Skeletal muscle tissue (tissue), 4 donors: ENCODE data around the gene PCP4. TPM values are rescaled to one million over a fixed set of nuclear protein-coding genes. Genes with fewer than 3 reads are reported as not detected.

ENCODE experiments used
- H3K27ac ChIP-seq: one replicate; pipeline ENCODE4 v1.7.0; 2013; ENCODE audit warnings: mild to moderate bottlenecking, low read depth, low read length, inconsistent platforms
- H3K27me3 ChIP-seq, 3 donors: one replicate each; pipeline ENCODE4 v1.7.0; 2013; ENCODE audit warnings: low read length in 3 of 3; ENCODE audit not compliant: control insufficient read depth in 3 of 3, insufficient read depth in 3 of 3
- H3K36me3 ChIP-seq, 3 donors: one replicate each; pipeline ENCODE4 v1.7.0; 2013; ENCODE audit warnings: low read length in 3 of 3; ENCODE audit not compliant: control insufficient read depth in 3 of 3, insufficient read depth in 3 of 3
- H3K4me1 ChIP-seq, 3 donors: one replicate each; pipeline ENCODE4 v1.7.0; 2013; ENCODE audit warnings: low read length in 3 of 3, mild to moderate bottlenecking in 3 of 3; ENCODE audit not compliant: control insufficient read depth in 3 of 3, insufficient read depth in 3 of 3
- H3K4me3 ChIP-seq, 3 donors: one replicate each; pipeline ENCODE4 v1.7.0; 2013; ENCODE audit warnings: low read length in 3 of 3
- H3K9ac ChIP-seq, 3 donors: one replicate each; pipeline ENCODE4 v1.7.0; 2013; ENCODE audit warnings: low read length in 3 of 3, mild to moderate bottlenecking in 3 of 3, moderate library complexity in 2 of 3, low read depth in 1 of 3
- H3K9me3 ChIP-seq, 3 donors: one replicate each; pipeline ENCODE4 v1.7.0; 2013; ENCODE audit warnings: low read length in 3 of 3; ENCODE audit not compliant: control insufficient read depth in 3 of 3
- total RNA-seq: library from RNA; depleted of rRNA; stranded (reverse); fragments of >200 nt; gene quantifications from one replicate; pipeline ENCODE4 v1.2.3, GENCODE V29; 2014
- donor health status: Osteomylitis.

Gene PCP4
- total RNA-seq, 1 donor from 2014 or later = not detected

- no peak overlapping the region for H3K4me3 ChIP-seq
- H3K27ac ChIP-seq = no peak overlapping the region
- no peaks in the 10 kb centered on the region for H3K4me1 ChIP-seq
- peaks cover 0 to 4% (median 0%) of the 10 kb centered on the region in 3 donors for H3K27me3 ChIP-seq
- H3K9me3 ChIP-seq = no peaks in the 10 kb centered on the region
- no peaks in the 10 kb centered on the region for H3K36me3 ChIP-seq
- no peak overlapping the region for H3K9ac ChIP-seq
Observed at GRCh38 chr21:39845571-39846130, 21.6 kb upstream of the PCP4 start.

- no peak overlapping the region for H3K27ac ChIP-seq
- H3K9ac ChIP-seq = no peak overlapping the region
- no peaks in the 10 kb centered on the region for H3K9me3 ChIP-seq
- H3K36me3 ChIP-seq = no peaks in the 10 kb centered on the region
- H3K27me3 ChIP-seq = peaks cover 0 to 5% (median 0%) of the 10 kb centered on the region in 3 donors
- H3K4me3 ChIP-seq = no peak overlapping the region
- H3K4me1 ChIP-seq = peaks cover 0 to 3% (median 0%) of the 10 kb centered on the region in 3 donors
Observed at GRCh38 chr21:39847877-39848276, 19.4 kb upstream of the PCP4 start.

- no peak overlapping the region for H3K27ac ChIP-seq
- peaks cover 0 to 3% (median 0%) of the 10 kb centered on the region in 3 donors for H3K4me1 ChIP-seq
- no peaks in the 10 kb centered on the region for H3K36me3 ChIP-seq
- H3K9me3 ChIP-seq = no peaks in the 10 kb centered on the region
- peaks cover 0 to 2% (median 0%) of the 10 kb centered on the region in 3 donors for H3K27me3 ChIP-seq
- H3K9ac ChIP-seq = no peak overlapping the region
- H3K4me3 ChIP-seq = no peak overlapping the region
Observed at GRCh38 chr21:39849014-39849655, 18.1 kb upstream of the PCP4 start.

GRCh38 chr21:39850333-39850732 lies 16.9 kb upstream of the PCP4 start:
- Histone ChIP-seq H3K9ac (no peak overlapping the region), H3K4me3 (no peak overlapping the region), H3K27ac (no peak overlapping the region), H3K27me3 (peaks cover 0 to 2% (median 0%) of the 10 kb centered on the region in 3 donors), H3K36me3 (no peaks in the 10 kb centered on the region), H3K4me1 (peaks cover 0 to 3% (median 0%) of the 10 kb centered on the region in 3 donors), H3K9me3 (no peaks in the 10 kb centered on the region)

GRCh38 chr21:39851002-39851618 lies 16.1 kb upstream of the PCP4 start:
- Histone ChIP-seq H3K4me3 (no peak overlapping the region), H3K27me3 (peaks cover 0 to 7% (median 0%) of the 10 kb centered on the region in 3 donors), H3K27ac (no peak overlapping the region), H3K9me3 (no peaks in the 10 kb centered on the region), H3K9ac (no peak overlapping the region), H3K36me3 (no peaks in the 10 kb centered on the region), H3K4me1 (peaks cover 0 to 3% (median 0%) of the 10 kb centered on the region in 3 donors)

- H3K9ac ChIP-seq = no peak overlapping the region
- H3K4me1 ChIP-seq = peaks cover 0 to 3% (median 0%) of the 10 kb centered on the region in 3 donors
- no peak overlapping the region for H3K27ac ChIP-seq
- H3K9me3 ChIP-seq = no peaks in the 10 kb centered on the region
- no peaks in the 10 kb centered on the region for H3K36me3 ChIP-seq
- peaks cover 0 to 9% (median 0%) of the 10 kb centered on the region in 3 donors for H3K27me3 ChIP-seq
- no peak overlapping the region for H3K4me3 ChIP-seq
Observed at GRCh38 chr21:39852021-39852721, 15.1 kb upstream of the PCP4 start.

- H3K27me3 ChIP-seq = peaks cover 0 to 9% (median 0%) of the 10 kb centered on the region in 3 donors
- peaks cover 0 to 3% (median 0%) of the 10 kb centered on the region in 3 donors for H3K4me1 ChIP-seq
- H3K36me3 ChIP-seq = no peaks in the 10 kb centered on the region
- H3K27ac ChIP-seq = no peak overlapping the region
- H3K9ac ChIP-seq = no peak overlapping the region
- H3K4me3 ChIP-seq = no peak overlapping the region
- no peaks in the 10 kb centered on the region for H3K9me3 ChIP-seq
Observed at GRCh38 chr21:39852726-39853500, 14.3 kb upstream of the PCP4 start.

GRCh38 chr21:39854572-39854971 lies 12.7 kb upstream of the PCP4 start:
- H3K9me3 ChIP-seq = no peaks in the 10 kb centered on the region
- peaks cover 0 to 3% (median 0%) of the 10 kb centered on the region in 3 donors for H3K4me1 ChIP-seq
- H3K9ac ChIP-seq = no peak overlapping the region
- H3K36me3 ChIP-seq = no peaks in the 10 kb centered on the region
- no peak overlapping the region for H3K27ac ChIP-seq
- H3K4me3 ChIP-seq = no peak overlapping the region
- H3K27me3 ChIP-seq = peaks cover 0 to 9% (median 0%) of the 10 kb centered on the region in 3 donors

GRCh38 chr21:39855595-39855994 lies 11.6 kb upstream of the PCP4 start:
- H3K27ac ChIP-seq = no peak overlapping the region
- H3K36me3 ChIP-seq = no peaks in the 10 kb centered on the region
- no peak overlapping the region for H3K9ac ChIP-seq
- H3K27me3 ChIP-seq = peaks cover 0 to 9% (median 0%) of the 10 kb centered on the region in 3 donors
- H3K4me1 ChIP-seq = peaks cover 0 to 3% (median 0%) of the 10 kb centered on the region in 3 donors
- H3K9me3 ChIP-seq = no peaks in the 10 kb centered on the region
- H3K4me3 ChIP-seq = no peak overlapping the region
